Ishikawa (cell line): ENCODE results near the gene TMEM40.

Experiments used
- CEBPB ChIP-seq: IDR thresholded peaks from 2 replicates; pipeline ENCODE4 v1.6.1; 2012
- CREB1 ChIP-seq: IDR thresholded peaks from 2 replicates; pipeline ENCODE4 v1.6.1; 2012; ENCODE audit warnings: low read depth
- EP300 ChIP-seq: IDR thresholded peaks from 2 replicates; pipeline ENCODE4 v1.6.1; 2012; ENCODE audit warnings: borderline replicate concordance
- FOXM1 ChIP-seq: IDR thresholded peaks from 2 replicates; pipeline ENCODE4 v1.6.1; 2012; ENCODE audit warnings: low read depth, borderline replicate concordance
- NFIC ChIP-seq: IDR thresholded peaks from 2 replicates; pipeline ENCODE4 v1.6.1; 2012
- RAD21 ChIP-seq: IDR thresholded peaks from 2 replicates; pipeline ENCODE4 v1.6.1; 2012; ENCODE audit warnings: low read depth
- TAF1 ChIP-seq: IDR thresholded peaks from 2 replicates; pipeline ENCODE4 v1.6.1; 2012; ENCODE audit warnings: low read depth, mild to moderate bottlenecking
- TCF12 ChIP-seq: IDR thresholded peaks from 2 replicates; pipeline ENCODE4 v1.6.1; 2012; ENCODE audit warnings: low read depth
- TEAD4 ChIP-seq: IDR thresholded peaks from 2 replicates; pipeline ENCODE4 v1.6.1; 2012
- YY1 ChIP-seq: IDR thresholded peaks from 2 replicates; pipeline ENCODE4 v1.6.1; 2012; ENCODE audit warnings: low read depth
- ZBTB7A ChIP-seq: IDR thresholded peaks from 2 replicates; pipeline ENCODE4 v1.6.1; 2012; ENCODE audit warnings: low read depth
- TF ChIP-seq, protein P1 (sequence below): IDR thresholded peaks from 2 replicates; pipeline ENCODE4 v1.6.1; 2012
- TF ChIP-seq, protein P2 (sequence below): IDR thresholded peaks from 2 replicates; pipeline ENCODE4 v1.6.1; 2012
- TF ChIP-seq, protein P3 (sequence below): IDR thresholded peaks from 2 replicates; pipeline ENCODE4 v1.6.1; 2012; ENCODE audit warnings: low read depth, mild to moderate bottlenecking

The TMEM40 gene

GRCh38 chr3:12716605-12717151 is 42.4 kb downstream of the TMEM40 start:
- TF ChIP-seq, protein P1, sequence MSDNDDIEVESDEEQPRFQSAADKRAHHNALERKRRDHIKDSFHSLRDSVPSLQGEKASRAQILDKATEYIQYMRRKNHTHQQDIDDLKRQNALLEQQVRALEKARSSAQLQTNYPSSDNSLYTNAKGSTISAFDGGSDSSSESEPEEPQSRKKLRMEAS = no peak
- TF ChIP-seq, protein P2, sequence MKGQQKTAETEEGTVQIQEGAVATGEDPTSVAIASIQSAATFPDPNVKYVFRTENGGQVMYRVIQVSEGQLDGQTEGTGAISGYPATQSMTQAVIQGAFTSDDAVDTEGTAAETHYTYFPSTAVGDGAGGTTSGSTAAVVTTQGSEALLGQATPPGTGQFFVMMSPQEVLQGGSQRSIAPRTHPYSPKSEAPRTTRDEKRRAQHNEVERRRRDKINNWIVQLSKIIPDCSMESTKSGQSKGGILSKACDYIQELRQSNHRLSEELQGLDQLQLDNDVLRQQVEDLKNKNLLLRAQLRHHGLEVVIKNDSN = no peak
- TF ChIP-seq FOXM1 = no peak
- no peak for TF ChIP-seq EP300
- TF ChIP-seq TCF12 = no peak

GRCh38 chr3:12714278-12714677 is 44.8 kb downstream of the TMEM40 start:
- TF ChIP-seq, protein P2 = no peak
- no peak for TF ChIP-seq EP300
- TF ChIP-seq TAF1 = no peak
- no peak for TF ChIP-seq YY1
- TF ChIP-seq ZBTB7A = no peak
- TF ChIP-seq CREB1 = no peak
- TF ChIP-seq NFIC = no peak
- no peak for TF ChIP-seq TCF12
- TF ChIP-seq, protein P1 = no peak
- TF ChIP-seq CEBPB = no peak
- no peak for TF ChIP-seq FOXM1

GRCh38 chr3:12710062-12710461 is 49.0 kb downstream of the TMEM40 start:
- no peak for TF ChIP-seq CREB1
- no peak for TF ChIP-seq TCF12
- no peak for TF ChIP-seq EP300
- TF ChIP-seq, protein P3, sequence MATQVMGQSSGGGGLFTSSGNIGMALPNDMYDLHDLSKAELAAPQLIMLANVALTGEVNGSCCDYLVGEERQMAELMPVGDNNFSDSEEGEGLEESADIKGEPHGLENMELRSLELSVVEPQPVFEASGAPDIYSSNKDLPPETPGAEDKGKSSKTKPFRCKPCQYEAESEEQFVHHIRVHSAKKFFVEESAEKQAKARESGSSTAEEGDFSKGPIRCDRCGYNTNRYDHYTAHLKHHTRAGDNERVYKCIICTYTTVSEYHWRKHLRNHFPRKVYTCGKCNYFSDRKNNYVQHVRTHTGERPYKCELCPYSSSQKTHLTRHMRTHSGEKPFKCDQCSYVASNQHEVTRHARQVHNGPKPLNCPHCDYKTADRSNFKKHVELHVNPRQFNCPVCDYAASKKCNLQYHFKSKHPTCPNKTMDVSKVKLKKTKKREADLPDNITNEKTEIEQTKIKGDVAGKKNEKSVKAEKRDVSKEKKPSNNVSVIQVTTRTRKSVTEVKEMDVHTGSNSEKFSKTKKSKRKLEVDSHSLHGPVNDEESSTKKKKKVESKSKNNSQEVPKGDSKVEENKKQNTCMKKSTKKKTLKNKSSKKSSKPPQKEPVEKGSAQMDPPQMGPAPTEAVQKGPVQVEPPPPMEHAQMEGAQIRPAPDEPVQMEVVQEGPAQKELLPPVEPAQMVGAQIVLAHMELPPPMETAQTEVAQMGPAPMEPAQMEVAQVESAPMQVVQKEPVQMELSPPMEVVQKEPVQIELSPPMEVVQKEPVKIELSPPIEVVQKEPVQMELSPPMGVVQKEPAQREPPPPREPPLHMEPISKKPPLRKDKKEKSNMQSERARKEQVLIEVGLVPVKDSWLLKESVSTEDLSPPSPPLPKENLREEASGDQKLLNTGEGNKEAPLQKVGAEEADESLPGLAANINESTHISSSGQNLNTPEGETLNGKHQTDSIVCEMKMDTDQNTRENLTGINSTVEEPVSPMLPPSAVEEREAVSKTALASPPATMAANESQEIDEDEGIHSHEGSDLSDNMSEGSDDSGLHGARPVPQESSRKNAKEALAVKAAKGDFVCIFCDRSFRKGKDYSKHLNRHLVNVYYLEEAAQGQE = no peak
- no peak for TF ChIP-seq TEAD4
- no peak for TF ChIP-seq NFIC
- TF ChIP-seq FOXM1 = no peak
- TF ChIP-seq RAD21 = no peak
- TF ChIP-seq, protein P2 = no peak

- TF ChIP-seq TEAD4 = no peak
- TF ChIP-seq, protein P1 = no peak
- no peak for TF ChIP-seq FOXM1
- no peak for TF ChIP-seq TCF12
- TF ChIP-seq, protein P3 = no peak
- TF ChIP-seq EP300 = no peak
- TF ChIP-seq CEBPB = no peak
- TF ChIP-seq, protein P2 = no peak
- no peak for TF ChIP-seq TAF1
- no peak for TF ChIP-seq NFIC
- TF ChIP-seq CREB1 = no peak
- no peak for TF ChIP-seq RAD21
Measured at GRCh38 chr3:12709334-12709733, 49.7 kb downstream of the TMEM40 start.

- TF ChIP-seq NFIC = peak; percentile 39; the same call in 1 of the 2 replicates
- TF ChIP-seq RAD21 = peak; percentile 31
- TF ChIP-seq TCF12 = no peak
- no peak for TF ChIP-seq CEBPB
Measured at GRCh38 chr3:12708584-12709192, 50.4 kb downstream of the TMEM40 start.
